ENCODE data around the gene AZU1. TPM values are rescaled to one million over a fixed set of nuclear protein-coding genes. Genes with fewer than 3 reads are reported as not detected.

The AZU1 gene
- total RNA-seq (2014; rRNA removed; shearing (Covaris generic)), result not detected in 2 replicates

- DNase-seq (ENCODE audit: low spot score), result no peak
These were observed at the start of gene AZU1 for GRCh38 chr19:827710-828321. Gene AZU1 (plus strand): TSS chr19:827837. CDS start chr19:827847, 10 bp downstream.

DNA sequence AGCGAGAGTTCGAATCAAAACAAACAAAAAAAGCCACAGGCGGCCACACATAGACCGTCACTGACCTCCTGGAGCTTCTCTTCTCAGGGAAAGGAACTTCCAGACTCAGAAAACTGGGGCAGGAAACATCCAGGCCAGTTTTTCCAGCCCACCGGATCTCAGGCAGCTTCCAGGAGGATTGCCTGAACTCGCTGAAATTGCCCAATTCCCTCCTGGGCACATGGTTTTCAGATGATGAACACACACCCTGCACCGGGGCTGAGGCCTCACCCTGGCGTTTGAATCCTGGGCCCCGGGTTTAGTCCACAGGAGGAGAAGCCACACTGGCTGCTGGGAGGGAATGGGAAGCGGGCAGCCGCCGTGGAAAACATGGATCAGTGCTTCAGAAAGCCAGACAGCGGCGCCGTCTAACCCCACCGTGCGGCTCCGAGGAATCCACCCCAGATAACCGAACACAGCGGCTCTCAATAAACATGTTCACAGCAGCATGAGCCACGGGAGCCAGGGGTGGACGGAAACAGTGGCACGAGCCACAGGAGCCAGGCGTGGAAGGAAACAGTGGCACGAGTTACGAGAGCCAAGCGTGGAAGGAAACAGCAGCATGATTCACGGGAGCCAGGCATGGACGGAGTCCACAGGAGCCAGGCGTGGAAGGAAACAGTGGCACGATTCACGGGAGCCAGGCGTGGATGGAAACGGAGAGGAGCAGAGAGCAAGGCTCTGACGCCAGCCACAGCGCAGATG lies 48.6 kb upstream of the AZU1 start:
- DNase-seq (ENCODE audit: low spot score), result peak; percentile 93

GRCh38 chr19:780935-781334 lies 46.7 kb upstream of the AZU1 start:
- DNase-seq (ENCODE audit: low spot score), result no peak

DNA sequence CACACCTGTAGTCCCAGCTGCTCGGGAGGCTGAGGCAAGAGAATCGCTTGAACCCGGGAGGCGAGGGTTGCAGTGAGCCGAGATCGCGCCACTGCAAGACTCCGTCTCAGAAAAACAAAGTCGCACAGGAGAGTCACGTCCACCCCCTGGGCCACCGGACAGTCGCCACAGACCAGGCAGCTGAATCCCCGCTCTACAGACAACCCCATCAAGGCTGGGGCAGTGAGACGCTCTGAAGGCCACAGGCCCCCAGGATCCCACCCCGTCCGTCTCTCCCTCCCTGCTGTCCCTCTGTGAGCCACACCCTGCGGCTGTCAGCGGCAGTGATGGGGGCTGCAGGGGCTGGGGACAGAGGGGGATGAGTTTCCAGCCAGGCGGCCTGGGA lies 45.8 kb upstream of the AZU1 start:
- DNase-seq (ENCODE audit: low spot score), result no peak

DNA sequence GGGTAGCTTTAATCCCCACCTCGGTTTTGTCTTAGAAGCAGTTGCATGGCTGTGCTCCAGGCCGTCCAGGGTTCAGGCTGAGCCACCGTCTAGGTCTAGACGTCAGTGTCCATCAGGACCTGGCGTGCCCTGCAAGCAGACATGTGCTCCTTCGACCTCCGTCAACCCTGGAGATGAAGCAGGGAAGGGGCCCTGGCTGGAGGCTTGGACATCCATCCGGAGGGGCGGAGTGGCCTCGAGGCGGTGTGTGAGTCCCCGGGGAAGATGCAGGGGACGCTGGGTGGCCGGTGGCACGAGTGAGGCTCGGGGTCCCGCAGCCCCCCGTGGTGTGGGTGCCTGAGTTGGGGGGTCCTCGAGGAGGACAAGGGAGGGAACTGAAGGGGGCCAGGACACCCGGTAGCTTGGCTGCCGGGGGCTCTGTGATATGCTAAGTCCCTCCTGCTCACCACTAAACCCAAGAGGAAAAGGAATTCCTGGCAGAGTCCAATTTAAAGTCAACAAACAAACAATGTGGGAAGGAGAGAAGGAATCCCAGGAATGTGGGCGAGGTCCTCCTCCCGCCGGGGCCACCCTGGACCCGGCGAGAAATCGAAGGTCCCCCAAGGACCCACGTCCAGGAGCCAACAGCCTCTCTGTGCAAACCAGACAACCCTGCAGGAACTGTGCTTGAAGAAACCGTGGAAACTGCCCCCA lies 45.3 kb upstream of the AZU1 start:
- DNase-seq (ENCODE audit: low spot score), result peak; percentile 82

DNA sequence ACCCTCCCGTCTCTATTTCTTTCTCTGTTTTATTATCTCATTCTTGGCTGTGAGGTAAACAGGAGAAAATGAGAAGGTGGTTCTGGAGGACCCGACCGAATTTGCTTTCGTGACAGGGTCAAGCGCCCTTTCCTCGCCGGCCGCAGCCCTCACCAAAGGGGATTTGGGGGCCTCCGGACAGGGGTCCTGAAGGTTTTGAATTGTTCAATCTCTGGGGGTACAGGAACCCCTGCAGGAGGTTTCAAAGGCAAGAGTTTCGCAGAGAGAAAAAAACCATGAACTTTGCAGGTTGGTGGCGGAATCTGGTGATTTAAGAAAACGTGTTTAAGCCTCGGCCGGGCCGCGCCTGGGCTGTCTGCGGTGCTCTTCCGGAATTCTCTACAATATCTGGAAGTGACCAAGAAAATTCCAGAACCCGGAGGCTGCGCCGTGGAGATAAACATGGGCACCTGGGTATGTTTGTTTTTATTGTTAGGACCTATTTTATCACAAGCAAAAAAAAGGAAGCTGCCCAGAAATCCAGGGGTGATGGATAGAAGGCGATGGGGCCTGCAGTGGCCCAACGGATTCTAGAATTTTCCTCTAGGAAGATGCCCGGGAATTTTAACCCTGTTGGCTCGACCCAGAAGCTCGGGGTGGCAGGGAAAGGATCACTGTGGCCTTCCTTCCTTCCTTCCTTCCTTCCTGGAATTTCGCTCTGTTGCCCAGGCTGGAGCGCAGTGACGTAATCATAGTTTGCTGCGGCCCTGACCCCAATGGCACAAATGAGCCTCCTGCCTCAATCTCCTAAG lies 44.6 kb upstream of the AZU1 start:
- DNase-seq (ENCODE audit: low spot score), result peak; percentile 51

DNA sequence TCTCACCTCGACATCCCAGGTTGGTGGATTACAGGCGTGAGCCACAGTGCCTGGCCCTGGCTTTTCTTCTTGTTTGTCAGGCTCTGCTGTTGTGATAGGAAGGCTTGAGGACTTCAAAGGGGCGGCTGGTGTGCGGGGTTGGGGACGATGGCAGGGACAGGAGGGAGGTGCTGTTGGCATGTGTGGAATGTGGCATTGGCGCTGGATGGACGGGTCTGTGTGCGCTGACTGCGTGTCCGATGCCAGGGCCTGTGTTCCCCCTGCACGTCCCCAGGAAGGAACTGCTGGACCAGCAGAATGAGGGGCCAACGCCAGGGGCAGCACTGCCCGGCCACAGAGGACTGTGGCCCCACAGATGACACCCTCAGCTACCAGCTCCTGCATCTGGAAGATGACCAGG lies 43.1 kb upstream of the AZU1 start:
- no peak for DNase-seq (ENCODE audit: low spot score)

DNA sequence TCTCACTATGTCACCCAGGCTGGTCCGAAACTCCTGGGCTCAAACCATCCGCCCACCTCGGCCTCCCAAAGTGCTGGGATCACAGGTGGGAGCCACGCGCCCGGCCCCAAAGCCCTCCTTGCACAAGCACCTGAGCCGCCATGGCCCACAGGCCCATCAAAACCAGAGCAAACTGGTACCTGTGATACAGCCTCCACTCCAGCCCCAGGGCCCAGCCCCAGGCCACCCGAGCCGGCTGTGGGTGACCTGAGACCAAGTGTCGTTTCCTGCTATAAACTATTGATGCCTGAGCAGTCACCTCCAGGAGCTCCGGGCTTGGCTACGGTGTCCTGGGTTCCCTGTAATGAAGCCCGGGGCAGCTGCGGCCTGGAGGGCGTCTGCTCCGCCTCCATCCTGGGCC lies 40.1 kb upstream of the AZU1 start:
- DNase-seq (ENCODE audit: low spot score), result no peak

DNA sequence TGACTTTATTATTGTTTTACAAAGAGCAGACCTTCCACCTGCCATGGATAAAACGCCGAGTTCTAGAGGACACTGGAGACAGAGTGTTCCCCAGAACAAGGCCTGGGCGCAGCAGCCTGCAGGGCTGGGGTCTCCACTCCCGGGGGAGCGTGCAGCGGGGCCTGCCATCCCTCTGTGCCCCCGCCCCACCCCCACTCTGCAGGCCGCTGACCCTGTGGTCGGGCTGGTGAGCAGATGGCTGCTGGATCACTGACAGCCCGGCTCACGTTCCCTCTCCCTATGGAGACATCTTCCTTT lies 39.0 kb upstream of the AZU1 start:
- no peak for DNase-seq (ENCODE audit: low spot score)

GRCh38 chr19:788983-789700 lies 38.5 kb upstream of the AZU1 start:
- no peak for DNase-seq (ENCODE audit: low spot score)

DNA sequence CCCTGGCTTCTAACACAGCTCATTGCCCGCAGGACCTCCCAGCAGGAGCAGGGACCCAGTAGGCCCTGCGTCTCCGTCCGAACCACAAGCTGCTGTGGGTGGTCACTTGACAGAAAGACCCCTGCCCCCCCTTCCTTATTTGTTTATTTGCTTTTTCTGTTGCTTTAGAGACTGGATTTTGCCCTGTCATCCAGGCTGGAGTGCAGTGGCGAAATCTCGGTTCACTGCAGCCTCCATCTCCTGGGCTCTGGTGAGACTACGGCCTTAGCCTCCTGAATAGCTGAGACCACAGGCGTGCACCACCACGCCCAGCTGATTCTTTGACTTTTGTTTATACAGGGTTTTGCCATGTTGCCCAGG lies 38.0 kb upstream of the AZU1 start:
- DNase-seq (ENCODE audit: low spot score), result no peak

DNA sequence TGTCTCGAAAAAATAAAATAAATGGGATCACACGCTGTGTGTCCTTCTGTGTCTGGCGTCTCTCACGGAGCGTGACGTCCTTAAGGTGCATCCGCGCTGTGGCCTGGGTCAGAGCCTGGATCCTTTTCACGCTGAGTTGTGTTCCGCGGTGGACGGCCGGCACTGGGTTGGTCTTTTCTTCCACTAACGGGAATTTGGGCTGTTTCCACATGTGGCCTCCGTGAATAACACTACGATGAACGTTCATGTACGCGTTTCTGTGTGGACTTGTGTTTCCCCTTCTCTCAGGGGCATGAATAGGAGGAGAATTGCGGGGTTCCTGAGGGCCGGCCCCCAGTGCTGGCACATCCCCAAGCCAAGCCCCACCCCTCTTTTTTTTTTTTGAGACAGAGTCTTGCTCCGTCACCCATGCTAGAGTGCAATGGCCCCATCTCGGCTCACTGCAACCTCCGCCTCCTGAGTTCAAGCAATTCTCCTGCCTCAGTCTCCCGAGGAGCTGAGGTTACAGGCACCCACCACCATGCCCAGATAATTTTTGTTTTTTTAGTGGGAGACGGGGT lies 36.5 kb upstream of the AZU1 start:
- DNase-seq (ENCODE audit: low spot score), result no peak

DNA sequence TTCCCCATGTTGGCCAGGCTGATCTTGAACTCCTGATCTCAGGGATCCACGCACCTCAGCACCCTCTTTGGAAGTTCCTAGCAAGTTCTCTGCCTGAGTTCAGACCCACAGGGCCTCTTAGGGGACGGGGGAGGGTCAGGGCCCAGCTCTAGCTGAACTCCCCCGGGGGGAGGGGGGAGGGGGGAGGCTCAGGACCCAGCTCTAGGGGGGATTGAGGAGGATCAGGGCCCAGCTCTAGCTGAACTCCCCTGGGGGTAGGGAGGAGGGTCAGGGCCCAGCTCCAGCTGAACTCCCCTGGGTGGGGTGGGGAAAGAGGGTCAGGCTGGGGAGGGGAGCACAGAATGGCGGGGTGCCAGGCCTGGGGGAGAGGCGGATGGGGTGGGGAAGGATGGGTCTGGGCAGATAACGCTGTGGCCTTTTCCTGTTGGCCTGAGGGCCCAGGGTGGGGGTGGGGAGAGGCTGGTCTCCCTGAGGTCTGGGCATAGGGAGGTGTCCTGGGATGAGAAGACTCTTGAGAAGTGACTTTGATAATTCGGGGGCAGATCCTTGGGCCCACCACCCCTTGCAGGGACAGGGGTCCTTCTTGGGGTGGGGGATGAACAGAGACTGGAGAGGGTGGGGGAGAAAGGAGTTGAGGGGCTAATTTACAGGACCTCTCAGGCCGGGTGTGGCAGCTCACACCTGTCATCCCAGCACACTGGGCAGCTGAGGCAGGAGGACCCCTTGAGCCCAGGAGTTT lies 35.9 kb upstream of the AZU1 start:
- DNase-seq (ENCODE audit: low spot score), result no peak

DNA sequence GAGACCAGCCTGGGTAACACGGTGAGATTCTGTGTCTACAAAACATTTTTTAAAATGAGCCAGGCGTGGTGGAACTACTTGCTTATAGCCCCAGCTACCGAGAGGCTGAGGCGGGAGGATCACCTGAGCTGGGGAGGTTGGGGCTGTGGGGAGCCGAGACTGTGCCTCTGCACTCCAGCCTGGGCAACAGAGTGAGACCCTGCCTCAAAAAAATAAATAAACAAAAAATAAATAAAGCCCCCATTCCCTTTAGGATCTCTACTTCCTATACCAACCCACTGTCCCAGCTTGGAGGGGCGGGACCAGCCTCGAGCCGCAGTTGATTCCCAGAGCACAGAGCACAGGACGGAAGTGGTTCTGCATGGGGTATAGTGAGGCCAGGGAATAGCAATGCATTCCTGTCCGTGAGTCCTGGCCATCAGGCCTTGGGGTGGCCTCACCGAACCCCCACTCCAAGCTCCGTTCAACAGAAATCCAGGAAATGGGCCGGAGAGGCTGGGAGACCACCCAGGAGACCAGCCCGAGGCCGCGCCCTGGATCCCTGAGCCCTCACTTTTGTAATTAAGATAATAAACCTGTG lies 35.2 kb upstream of the AZU1 start:
- DNase-seq (ENCODE audit: low spot score), result no peak

DNA sequence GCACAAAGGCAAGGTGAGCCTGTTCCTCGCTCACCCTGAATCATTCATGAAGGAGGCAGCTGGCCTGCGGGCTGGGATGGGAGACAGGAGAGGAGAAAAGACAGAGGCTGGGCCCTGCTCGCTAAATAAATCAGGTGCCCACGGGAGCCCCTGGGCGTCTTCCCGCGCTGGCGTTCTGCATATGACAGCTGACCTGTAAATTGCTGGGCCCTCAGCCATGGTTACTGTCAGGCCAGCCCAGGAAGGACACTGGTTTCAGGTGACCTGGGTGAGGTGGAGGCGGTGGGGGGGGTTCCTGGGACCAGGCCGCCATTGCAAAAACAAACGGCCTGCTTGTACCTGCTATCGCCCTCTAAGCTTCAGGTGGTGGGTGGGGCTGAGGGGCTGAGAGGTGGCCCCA lies 33.8 kb upstream of the AZU1 start:
- DNase-seq (ENCODE audit: low spot score), result no peak

DNA sequence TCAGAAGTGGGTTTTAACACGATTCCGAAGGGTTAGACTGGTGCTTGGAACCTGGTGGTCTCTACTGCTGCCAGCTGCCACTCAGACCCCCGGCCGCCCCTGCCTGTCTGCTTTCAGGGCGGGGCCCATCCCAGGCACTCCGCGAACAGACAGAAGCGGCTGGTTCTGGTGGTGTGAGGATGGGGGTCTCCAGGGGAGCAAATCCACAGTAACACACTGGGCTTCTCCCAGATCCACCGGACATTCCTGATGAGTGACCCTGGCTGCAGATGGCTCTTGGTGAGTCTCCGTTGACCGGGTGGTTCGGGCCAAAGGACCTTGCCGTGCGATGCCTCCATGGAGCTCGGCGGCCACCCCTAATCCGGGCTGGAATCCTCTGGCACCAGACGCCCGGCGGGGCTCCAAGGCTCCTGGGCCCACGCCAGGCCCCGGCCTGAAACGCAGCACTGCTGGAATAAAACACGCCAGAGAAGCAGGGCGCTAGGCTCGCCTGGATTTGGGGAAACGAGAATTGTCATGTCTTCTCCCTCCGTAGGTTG lies 32.5 kb upstream of the AZU1 start:
- DNase-seq (ENCODE audit: low spot score), result no peak

- no peak for DNase-seq (ENCODE audit: low spot score)
These were observed 31.7 kb upstream of the AZU1 start for GRCh38 chr19:795691-796581.

- DNase-seq (ENCODE audit: low spot score), result peak; percentile 100
These were observed 30.7 kb upstream of the AZU1 start, which contains the start of gene PTBP1 for GRCh38 chr19:796692-797527. Gene PTBP1 (plus strand): TSS chr19:797452. CDS start chr19:797498, 46 bp downstream.
